ENCODE measurements around the gene ADGRL3. TPM values are rescaled to one million over a fixed set of nuclear protein-coding genes. Genes with fewer than 3 reads are reported as not detected.
"Not testable (repeated sequence)": the region's sequence is repeated elsewhere in the genome, so short reads cannot be mapped to it uniquely, and the experiment has no call there.

The ADGRL3 gene
- total and polyA plus RNA-seq, 9 donors, result 0.88 to 9.5 (median 2.5) TPM

- Histone ChIP-seq H3K9me3 (no peaks in the 10 kb centered on the region), H3K27me3 (no peaks in the 10 kb centered on the region), H3K4me3 (no peak overlapping the region), H3K36me3 (no peaks in the 10 kb centered on the region), H3K27ac (no peak overlapping the region), H3K4me1 (ENCODE audit: insufficient read depth) (no peaks in the 10 kb centered on the region)
- WGBS, 3 donors, result 11 to 35% (median 12%) methylated on average over 1 of the region's 1 CpG
- no peak for TF ChIP-seq EP300 (IDR thresholded peaks at IDR 0.05)
- no peak for TF ChIP-seq POLR2A (IDR thresholded peaks at IDR 0.05)
- no peak for TF ChIP-seq CTCF (IDR thresholded peaks at IDR 0.05)
- DNase-seq, result no peak
- intact Hi-C loops (cut with DNase I), result no loop called here
These were observed 301.7 kb downstream of the ADGRL3 start for GRCh38 chr4:61501812-61502211.

- H3K27me3 ChIP-seq, result no peaks in the 10 kb centered on the region
- 80 to 84% (median 84%) methylated on average over 2 of the region's 2 CpGs for WGBS, 3 donors
- intact Hi-C loops (cut with DNase I), result no loop called here
- H3K27ac ChIP-seq, result no peak overlapping the region
- no peak for TF ChIP-seq EP300 (IDR thresholded peaks at IDR 0.05)
- TF ChIP-seq CTCF (IDR thresholded peaks at IDR 0.05), result no peak
- TF ChIP-seq POLR2A (IDR thresholded peaks at IDR 0.05), result no peak
- DNase-seq, result no peak
- no peaks in the 10 kb centered on the region for H3K4me1 ChIP-seq (ENCODE audit: insufficient read depth)
- no peaks in the 10 kb centered on the region for H3K36me3 ChIP-seq
- H3K9me3 ChIP-seq, result no peaks in the 10 kb centered on the region
- H3K4me3 ChIP-seq, result no peak overlapping the region
These were observed 305.9 kb downstream of the ADGRL3 start for GRCh38 chr4:61505773-61506685.

GRCh38 chr4:61507091-61507490, 307.0 kb downstream of the ADGRL3 start:
- Histone ChIP-seq H3K9me3 (no peaks in the 10 kb centered on the region), H3K27ac (no peak overlapping the region), H3K4me3 (no peak overlapping the region), H3K36me3 (no peaks in the 10 kb centered on the region), H3K4me1 (ENCODE audit: insufficient read depth) (no peaks in the 10 kb centered on the region), H3K27me3 (no peaks in the 10 kb centered on the region)
- 22 to 41% (median 26%) methylated on average over 2 of the region's 2 CpGs for WGBS, 3 donors
- no peak for TF ChIP-seq POLR2A (IDR thresholded peaks at IDR 0.05)
- intact Hi-C loops (cut with DNase I), result no loop called here
- DNase-seq, result no peak

GRCh38 chr4:61509721-61510241, 309.7 kb downstream of the ADGRL3 start:
- H3K4me3 ChIP-seq; intact Hi-C loops (cut with DNase I); DNase-seq; H3K27ac ChIP-seq; H3K36me3 ChIP-seq; H3K27me3 ChIP-seq; H3K9me3 ChIP-seq; H3K4me1 ChIP-seq (ENCODE audit: insufficient read depth): not testable (repeated sequence)
- 93 to 97% (median 94%) methylated on average over 3 of the region's 3 CpGs for WGBS, 3 donors

- intact Hi-C loops (cut with DNase I), result no loop called here
- TF ChIP-seq EP300 (IDR thresholded peaks at IDR 0.05) (no peak), POLR2A (IDR thresholded peaks at IDR 0.05) (no peak), CTCF (IDR thresholded peaks at IDR 0.05) (no peak)
- H3K9me3 ChIP-seq, result no peaks in the 10 kb centered on the region
- no peaks in the 10 kb centered on the region for H3K27me3 ChIP-seq
- H3K36me3 ChIP-seq, result no peaks in the 10 kb centered on the region
- no peak overlapping the region for H3K4me3 ChIP-seq
- no peak for DNase-seq
- H3K4me1 ChIP-seq (ENCODE audit: insufficient read depth), result no peaks in the 10 kb centered on the region
- no peak overlapping the region for H3K27ac ChIP-seq
- 71 to 82% (median 79%) methylated on average over 2 of the region's 2 CpGs for WGBS, 3 donors
These were observed 311.8 kb downstream of the ADGRL3 start for GRCh38 chr4:61511716-61512488.
